Left lobe of liver (tissue), 1 donor: ENCODE measurements around the gene EIF5B. TPM values are rescaled to one million over a fixed set of nuclear protein-coding genes. Genes with fewer than 3 reads are reported as not detected.

Experiments used
- total RNA-seq: library from RNA; stranded (reverse); gene quantifications from one replicate; pipeline ENCODE4 v1.2.1, GENCODE V29; 2021
- donor health status: DM: no; HTN: yes; CAD: no.

EIF5B gene
- total RNA-seq, 1 donor from 2014 or later = 12.2 TPM

Other genes with a start within 250 kb of the EIF5B start
- 0.23 TPM for gene C2orf15, start 195.7 kb upstream of the EIF5B start, total RNA-seq
- 4.3 TPM for gene TSGA10, start 182.4 kb upstream of the EIF5B start, total RNA-seq
- gene LIPT1, start 182.4 kb upstream of the EIF5B start, total RNA-seq = 2.5 TPM
- gene MITD1, start 156.3 kb upstream of the EIF5B start, total RNA-seq = 6.1 TPM
- gene MRPL30, start 156.2 kb upstream of the EIF5B start, total RNA-seq = 12.7 TPM
- not detected for gene LYG2, start 81.7 kb upstream of the EIF5B start, total RNA-seq
- gene LYG1, start 36.2 kb upstream of the EIF5B start, total RNA-seq = 0.65 TPM
- gene TXNDC9, start 1.1 kb upstream of the EIF5B start, total RNA-seq = 8.2 TPM
- 14.3 TPM for gene REV1, start 152.6 kb downstream of the EIF5B start, total RNA-seq